Measurements from ENCODE around the gene NEB. TPM values are rescaled to one million over a fixed set of nuclear protein-coding genes. Genes with fewer than 3 reads are reported as not detected.
A peak's percentile ranks its signal among the peaks of the same experiment; 100 is the strongest.

NEB gene
- total RNA-seq, 2 donors from 2014 or later, result 0.63 to 1.3 TPM

DNA sequence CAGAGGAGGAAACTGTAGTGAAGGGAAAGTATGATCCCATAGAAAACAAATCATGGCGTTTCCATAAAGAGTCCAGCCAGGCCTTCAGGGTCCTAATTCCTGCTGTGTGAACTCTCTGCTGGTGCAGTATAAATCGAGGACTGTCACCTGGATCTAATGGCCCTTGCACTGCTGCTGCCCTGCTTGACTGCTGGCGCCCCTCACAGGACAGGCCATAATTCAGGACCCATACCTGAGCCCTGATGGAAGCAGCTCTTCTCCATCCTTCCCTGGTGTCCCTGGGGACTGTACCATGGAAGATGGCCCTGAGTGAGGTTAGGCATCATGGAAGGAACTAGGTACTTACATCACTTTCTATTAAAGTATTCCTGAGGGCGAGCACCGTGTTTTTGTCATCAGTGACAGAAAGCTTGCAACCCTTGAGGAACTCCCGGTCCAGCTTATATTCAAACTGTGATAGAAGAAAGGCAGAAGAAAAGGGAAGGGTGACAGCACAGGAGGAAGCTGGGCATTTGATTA is 207.6 kb downstream of the NEB start:
- Mint-ChIP-seq H3K36me3 (ENCODE audit: low read depth) (no peaks in the 10 kb centered on the region), H3K9me3 (no peaks in the 10 kb centered on the region), H3K27ac (no peak overlapping the region), H3K27me3 (no peaks in the 10 kb centered on the region), H3K4me3 (no peak overlapping the region), H3K4me1 (no peaks in the 10 kb centered on the region)
- ATAC-seq (replicated peaks), result no peak

DNA sequence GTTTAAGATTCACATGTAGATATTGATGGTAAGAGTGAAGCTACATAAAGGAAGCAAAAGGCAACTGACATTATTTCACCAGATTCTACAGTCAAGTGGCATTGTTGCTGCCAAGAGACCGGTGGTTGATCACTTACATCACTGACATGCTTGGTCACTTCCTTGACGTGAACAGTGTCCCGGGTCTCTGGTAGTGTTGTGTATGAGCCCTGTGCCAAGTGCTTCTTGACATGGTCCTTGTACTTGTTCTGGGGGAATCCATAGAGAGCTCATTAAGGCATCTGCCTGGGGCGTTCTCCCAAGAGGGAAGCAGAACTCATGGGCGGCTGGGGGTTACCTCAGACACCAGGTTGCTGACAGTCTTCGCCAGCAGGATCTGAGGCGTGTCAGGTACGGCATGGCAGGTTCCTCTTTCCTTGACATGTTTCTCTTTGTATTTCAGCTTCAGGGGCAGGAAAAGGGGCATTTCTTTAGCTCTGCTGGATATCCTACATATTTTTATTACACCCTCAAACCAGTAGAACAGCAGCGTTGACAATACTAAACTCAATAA is 208.4 kb downstream of the NEB start:
- no peak for ATAC-seq (replicated peaks)
- H3K27me3 Mint-ChIP-seq, result no peaks in the 10 kb centered on the region

DNA sequence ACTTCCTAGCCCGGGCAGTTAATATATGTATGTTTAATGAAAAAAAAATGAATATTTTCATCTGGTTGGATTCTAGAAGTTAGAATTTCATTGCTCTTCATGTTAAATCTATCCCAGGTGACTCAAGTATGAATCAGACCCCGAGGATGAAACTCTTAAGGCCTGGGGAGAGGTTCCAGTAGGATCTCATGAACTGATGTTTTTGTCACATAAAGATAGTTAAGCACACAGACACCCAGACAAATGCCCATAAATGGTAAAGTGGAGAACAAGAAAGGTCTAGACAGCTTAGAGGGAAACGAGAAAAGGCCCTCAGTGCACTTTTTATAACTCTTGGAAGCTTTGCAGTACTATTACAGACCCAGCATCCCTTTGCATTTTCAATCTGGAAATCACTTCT is 210.4 kb downstream of the NEB start:
- Mint-ChIP-seq H3K4me3 (no peak overlapping the region), H3K9me3 (no peaks in the 10 kb centered on the region), H3K27ac (no peak overlapping the region), H3K27me3 (no peaks in the 10 kb centered on the region), H3K36me3 (ENCODE audit: low read depth) (no peaks in the 10 kb centered on the region), H3K4me1 (no peaks in the 10 kb centered on the region)
- no peak for ATAC-seq (replicated peaks)

More for the DNA sequence above, 208.4 kb downstream of the NEB start:
- H3K27ac Mint-ChIP-seq, result no peak overlapping the region
- H3K4me1 Mint-ChIP-seq, result no peaks in the 10 kb centered on the region
- no peaks in the 10 kb centered on the region for H3K36me3 Mint-ChIP-seq (ENCODE audit: low read depth)
- H3K4me3 Mint-ChIP-seq, result no peak overlapping the region
- no peaks in the 10 kb centered on the region for H3K9me3 Mint-ChIP-seq

DNA sequence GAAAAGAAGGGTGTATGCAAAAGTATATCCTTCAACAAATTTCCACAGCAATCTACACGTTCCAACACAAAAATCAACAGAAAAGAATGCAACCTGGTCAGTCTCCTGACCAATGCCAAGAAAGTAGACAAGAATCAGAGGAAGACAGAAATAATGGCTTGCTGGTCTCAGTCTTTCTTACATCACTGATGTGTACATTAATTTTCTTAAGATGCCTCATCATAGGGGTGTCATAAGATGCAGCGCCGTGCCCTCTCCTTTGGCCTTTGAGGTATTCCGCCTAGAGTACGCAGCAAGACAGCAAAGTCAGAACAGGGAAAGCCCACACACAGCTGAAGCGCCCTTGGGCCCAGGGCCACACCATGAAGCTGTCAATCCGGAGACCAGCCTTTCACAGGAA is 211.7 kb downstream of the NEB start:
- no peaks in the 10 kb centered on the region for H3K4me1 Mint-ChIP-seq
- no peak overlapping the region for H3K27ac Mint-ChIP-seq
- no peaks in the 10 kb centered on the region for H3K36me3 Mint-ChIP-seq (ENCODE audit: low read depth)
- ATAC-seq (replicated peaks), result no peak
- H3K27me3 Mint-ChIP-seq, result no peaks in the 10 kb centered on the region
- no peaks in the 10 kb centered on the region for H3K9me3 Mint-ChIP-seq
- H3K4me3 Mint-ChIP-seq, result no peak overlapping the region

DNA sequence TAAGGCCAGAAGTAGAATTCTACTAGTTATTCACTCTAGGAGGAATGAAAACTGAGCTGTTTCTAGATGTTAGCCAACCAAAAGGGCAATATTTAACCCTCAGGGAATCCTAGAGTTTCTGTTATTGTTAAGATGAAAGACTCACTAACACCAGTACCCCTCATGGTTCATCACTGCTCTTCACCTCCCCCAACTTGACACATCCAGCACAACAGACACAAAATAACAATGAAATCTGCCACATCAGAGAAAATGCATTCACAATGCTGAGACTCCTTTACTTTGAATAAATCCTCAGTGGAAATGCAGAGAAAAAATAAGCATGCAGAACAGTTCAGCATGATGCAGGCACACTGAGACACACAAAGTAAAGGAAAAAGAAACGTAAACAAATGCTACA is 213.3 kb downstream of the NEB start:
- Mint-ChIP-seq H3K27me3 (no peaks in the 10 kb centered on the region), H3K27ac (no peak overlapping the region), H3K4me1 (no peaks in the 10 kb centered on the region), H3K4me3 (no peak overlapping the region), H3K9me3 (no peaks in the 10 kb centered on the region), H3K36me3 (ENCODE audit: low read depth) (no peaks in the 10 kb centered on the region)
- ATAC-seq (replicated peaks), result no peak

DNA sequence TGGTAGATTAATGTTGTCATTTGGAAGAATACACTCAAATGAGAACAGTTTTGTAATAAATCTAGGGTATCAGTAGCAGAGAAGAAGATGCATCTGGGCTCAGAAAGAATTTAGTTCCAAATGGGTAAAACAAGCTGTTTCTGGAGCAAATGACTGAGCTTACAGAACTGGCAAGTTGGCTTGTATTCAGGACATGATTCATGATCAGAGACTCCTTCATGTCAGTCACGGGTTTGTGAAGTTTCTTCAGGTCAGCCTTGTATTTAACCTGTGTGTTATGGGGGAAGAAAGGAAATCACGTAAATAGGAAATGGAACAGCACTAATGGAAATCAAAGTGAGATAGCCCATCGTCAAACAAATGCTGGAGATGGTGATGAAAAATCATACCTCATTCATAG is 215.5 kb downstream of the NEB start:
- no peaks in the 10 kb centered on the region for H3K4me1 Mint-ChIP-seq
- H3K9me3 Mint-ChIP-seq, result no peaks in the 10 kb centered on the region
- no peak overlapping the region for H3K4me3 Mint-ChIP-seq
- H3K27ac Mint-ChIP-seq, result no peak overlapping the region
- ATAC-seq (replicated peaks), result no peak
- no peaks in the 10 kb centered on the region for H3K27me3 Mint-ChIP-seq
- H3K36me3 Mint-ChIP-seq (ENCODE audit: low read depth), result no peaks in the 10 kb centered on the region

DNA sequence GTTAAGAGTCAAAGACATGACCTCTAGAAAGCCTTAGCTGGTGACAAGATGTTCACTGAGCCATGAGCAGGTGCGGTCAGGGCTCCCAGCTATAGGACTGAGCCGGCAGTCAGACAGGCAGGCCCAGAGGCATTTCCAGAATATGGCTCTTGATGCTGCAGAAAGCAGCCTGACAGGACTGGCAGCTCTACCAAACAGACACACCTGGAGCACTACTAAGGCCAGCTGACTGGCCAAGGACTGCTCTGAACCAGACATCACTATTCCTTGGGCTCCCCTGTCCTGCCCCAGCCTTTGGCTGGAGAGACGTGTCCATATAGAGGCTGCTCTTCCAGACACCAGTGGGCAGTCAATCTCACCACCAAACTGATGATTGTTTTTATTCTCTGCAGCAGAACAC is 225.8 kb downstream of the NEB start:
- no peaks in the 10 kb centered on the region for H3K27me3 Mint-ChIP-seq
- no peak for ATAC-seq (replicated peaks)
- H3K4me3 Mint-ChIP-seq, result no peak overlapping the region
- H3K27ac Mint-ChIP-seq, result no peak overlapping the region
- H3K36me3 Mint-ChIP-seq (ENCODE audit: low read depth), result no peaks in the 10 kb centered on the region
- no peaks in the 10 kb centered on the region for H3K4me1 Mint-ChIP-seq
- H3K9me3 Mint-ChIP-seq, result no peaks in the 10 kb centered on the region

DNA sequence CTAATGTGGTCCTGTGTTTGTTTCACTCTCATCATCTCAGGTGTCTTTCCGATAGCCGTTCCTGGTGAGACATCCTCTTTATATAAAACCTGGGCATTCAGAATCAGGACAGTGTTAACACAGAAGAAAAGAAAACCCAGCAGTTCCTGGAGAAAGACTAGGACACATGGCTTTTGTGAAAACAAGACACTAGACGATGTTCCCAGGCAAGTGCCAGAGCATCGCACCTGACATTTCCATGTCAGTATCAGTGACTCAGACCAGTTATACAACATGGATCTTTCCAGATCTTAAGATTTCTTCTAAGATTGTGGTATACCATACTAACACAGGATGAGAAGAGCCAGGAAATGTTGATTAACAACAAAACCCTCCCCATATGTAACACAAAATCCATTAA is 228.1 kb downstream of the NEB start:
- no peak overlapping the region for H3K27ac Mint-ChIP-seq

DNA sequence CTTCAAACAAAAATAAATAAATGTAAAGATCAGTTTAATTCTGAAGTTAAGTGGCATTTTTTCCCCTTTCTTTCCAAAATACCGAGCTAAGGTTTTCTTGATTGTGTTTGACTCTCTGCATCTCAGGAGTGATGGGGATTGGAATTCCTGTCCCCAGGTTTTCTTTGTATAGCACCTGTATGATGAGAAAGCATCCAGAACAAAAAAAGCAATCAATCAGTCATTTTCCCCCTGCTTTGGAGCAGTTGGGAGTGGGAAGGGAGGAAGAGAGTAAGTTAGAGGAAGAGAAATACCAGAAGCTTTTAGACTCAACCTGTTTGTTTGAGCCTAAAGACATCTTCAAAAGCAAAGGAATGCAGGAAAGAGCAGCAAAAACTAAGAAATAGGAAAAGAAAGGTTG is 236.1 kb downstream of the NEB start:
- Mint-ChIP-seq H3K4me1 (no peaks in the 10 kb centered on the region), H3K4me3 (no peak overlapping the region), H3K27me3 (no peaks in the 10 kb centered on the region), H3K27ac (no peak overlapping the region), H3K36me3 (ENCODE audit: low read depth) (no peaks in the 10 kb centered on the region), H3K9me3 (no peaks in the 10 kb centered on the region)
- ATAC-seq (replicated peaks), result no peak

More for the DNA sequence above, 228.1 kb downstream of the NEB start:
- ATAC-seq (replicated peaks), result no peak
- Mint-ChIP-seq H3K36me3 (ENCODE audit: low read depth) (no peaks in the 10 kb centered on the region), H3K4me3 (no peak overlapping the region), H3K9me3 (no peaks in the 10 kb centered on the region), H3K27me3 (no peaks in the 10 kb centered on the region), H3K4me1 (no peaks in the 10 kb centered on the region)

DNA sequence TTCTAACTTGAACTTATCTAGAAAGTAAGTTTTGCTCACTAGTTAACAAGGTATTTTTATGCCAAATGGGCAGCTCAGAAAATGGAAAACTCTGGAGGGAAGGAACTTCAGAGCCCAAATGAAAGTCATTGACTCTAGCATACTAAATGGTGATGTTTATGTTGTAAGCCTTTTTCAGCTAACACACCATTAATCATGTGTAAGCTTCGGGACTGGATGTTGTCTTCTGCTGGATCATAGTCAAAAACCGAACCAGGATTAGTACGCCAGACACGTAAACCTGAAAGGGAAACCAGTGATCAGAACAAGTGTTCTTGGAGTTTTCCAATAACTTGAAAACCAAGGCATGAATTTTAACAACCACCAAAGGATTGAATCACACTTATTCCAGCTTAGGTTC is 242.8 kb downstream of the NEB start:
- H3K27me3 Mint-ChIP-seq, result no peaks in the 10 kb centered on the region
- no peak overlapping the region for H3K4me3 Mint-ChIP-seq
- ATAC-seq (replicated peaks), result no peak
- no peaks in the 10 kb centered on the region for H3K9me3 Mint-ChIP-seq
- no peaks in the 10 kb centered on the region for H3K4me1 Mint-ChIP-seq
- no peak overlapping the region for H3K27ac Mint-ChIP-seq
- peaks cover 20% of the 10 kb centered on the region for H3K36me3 Mint-ChIP-seq (ENCODE audit: low read depth)

DNA sequence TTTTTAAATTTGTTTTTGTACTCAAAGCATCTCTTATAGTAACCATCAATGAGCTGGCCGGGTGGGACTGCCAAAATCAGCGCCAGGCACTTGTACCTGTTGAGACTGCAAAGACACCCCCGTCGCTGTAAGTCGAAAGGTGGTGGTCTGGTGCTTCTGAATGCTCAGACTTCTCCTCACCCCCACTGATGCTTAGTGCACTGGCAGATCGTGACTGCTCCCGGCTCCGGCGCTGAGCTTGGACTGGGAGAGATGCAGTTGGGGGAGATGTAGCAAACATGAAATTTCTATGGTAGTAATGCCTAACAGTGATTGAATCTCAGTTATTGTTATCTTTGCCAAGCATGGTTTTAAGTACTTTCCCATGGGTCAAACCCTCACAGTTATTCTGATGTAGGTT is 244.0 kb downstream of the NEB start:
- Mint-ChIP-seq H3K9me3 (no peaks in the 10 kb centered on the region), H3K4me3 (no peak overlapping the region), H3K27me3 (no peaks in the 10 kb centered on the region), H3K27ac (no peak overlapping the region), H3K36me3 (ENCODE audit: low read depth) (peaks cover 32% of the 10 kb centered on the region), H3K4me1 (peaks cover 9% of the 10 kb centered on the region)
- ATAC-seq (replicated peaks), result no peak

DNA sequence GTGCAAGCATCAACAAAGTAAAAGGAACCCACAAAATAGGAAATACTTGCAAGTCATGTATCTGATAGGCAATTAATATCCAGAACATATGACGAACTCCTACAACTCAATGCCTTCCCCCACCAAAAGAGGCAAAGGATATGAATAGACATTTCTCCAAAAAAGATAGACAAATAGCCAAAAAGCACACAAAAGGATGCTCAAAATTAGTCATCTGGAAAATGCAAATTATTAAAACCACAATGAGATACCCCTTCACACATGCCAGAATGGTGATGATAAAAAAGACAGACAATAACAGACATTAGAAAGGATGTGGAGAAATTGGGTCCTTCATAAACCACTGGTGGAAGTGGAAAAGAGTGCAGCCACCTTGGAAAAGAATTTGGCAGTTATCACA is 248.2 kb downstream of the NEB start:
- Mint-ChIP-seq H3K27ac (peak overlapping the region; percentile 55), H3K36me3 (ENCODE audit: low read depth) (peaks cover 61% of the 10 kb centered on the region), H3K4me1 (peaks cover 16% of the 10 kb centered on the region), H3K4me3 (no peak overlapping the region), H3K9me3 (no peaks in the 10 kb centered on the region), H3K27me3 (no peaks in the 10 kb centered on the region)
- peak; percentile 11 for ATAC-seq (replicated peaks)

DNA sequence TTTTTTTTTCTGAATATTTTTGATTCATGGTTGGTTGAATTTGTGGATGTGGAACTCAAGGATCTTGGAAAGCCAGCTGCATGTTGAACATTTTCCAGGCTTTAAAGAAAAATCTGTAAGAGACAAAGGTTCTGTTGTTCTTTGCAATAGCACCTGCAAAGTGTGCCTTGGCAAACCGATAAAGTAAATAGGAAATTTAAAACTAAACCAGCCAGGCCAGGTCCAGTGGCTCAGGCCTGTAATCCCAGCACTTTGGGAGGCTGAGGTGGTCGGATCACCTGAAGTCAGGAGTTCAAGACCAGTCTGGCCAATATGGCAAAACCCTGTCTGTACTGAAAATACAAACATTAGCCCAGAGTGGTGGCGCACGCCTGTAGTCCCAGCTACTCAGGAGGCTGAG is 250.2 kb downstream of the NEB start:
- Mint-ChIP-seq H3K9me3 (no peaks in the 10 kb centered on the region), H3K4me1 (peaks cover 19% of the 10 kb centered on the region), H3K36me3 (ENCODE audit: low read depth) (peaks cover 67% of the 10 kb centered on the region), H3K27ac (no peak overlapping the region), H3K27me3 (no peaks in the 10 kb centered on the region), H3K4me3 (no peak overlapping the region)
- ATAC-seq (replicated peaks), result no peak

DNA sequence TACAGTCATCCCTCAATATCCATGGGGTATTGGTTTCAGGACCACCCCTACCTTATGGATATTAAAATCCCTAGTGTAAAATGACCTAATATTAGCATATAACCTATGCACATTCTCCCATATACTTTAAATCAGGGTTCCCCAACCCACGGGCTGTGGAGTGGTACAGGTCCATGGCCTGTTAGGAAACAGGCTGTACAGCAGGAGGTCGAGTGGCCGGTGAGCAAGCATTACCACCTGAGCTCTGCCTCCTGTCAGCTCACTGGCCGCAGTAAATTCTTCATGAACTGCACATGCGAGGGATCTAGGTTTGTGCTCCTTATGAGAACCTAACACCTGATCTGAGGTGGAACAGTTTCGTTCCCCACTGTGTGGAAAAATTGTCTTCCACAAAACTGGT is 250.7 kb downstream of the NEB start:
- no peaks in the 10 kb centered on the region for H3K9me3 Mint-ChIP-seq
- no peak for ATAC-seq (replicated peaks)
- H3K27ac Mint-ChIP-seq, result no peak overlapping the region
- no peak overlapping the region for H3K4me3 Mint-ChIP-seq
- H3K4me1 Mint-ChIP-seq, result peaks cover 19% of the 10 kb centered on the region
- H3K36me3 Mint-ChIP-seq (ENCODE audit: low read depth), result peaks cover 73% of the 10 kb centered on the region
- no peaks in the 10 kb centered on the region for H3K27me3 Mint-ChIP-seq

DNA sequence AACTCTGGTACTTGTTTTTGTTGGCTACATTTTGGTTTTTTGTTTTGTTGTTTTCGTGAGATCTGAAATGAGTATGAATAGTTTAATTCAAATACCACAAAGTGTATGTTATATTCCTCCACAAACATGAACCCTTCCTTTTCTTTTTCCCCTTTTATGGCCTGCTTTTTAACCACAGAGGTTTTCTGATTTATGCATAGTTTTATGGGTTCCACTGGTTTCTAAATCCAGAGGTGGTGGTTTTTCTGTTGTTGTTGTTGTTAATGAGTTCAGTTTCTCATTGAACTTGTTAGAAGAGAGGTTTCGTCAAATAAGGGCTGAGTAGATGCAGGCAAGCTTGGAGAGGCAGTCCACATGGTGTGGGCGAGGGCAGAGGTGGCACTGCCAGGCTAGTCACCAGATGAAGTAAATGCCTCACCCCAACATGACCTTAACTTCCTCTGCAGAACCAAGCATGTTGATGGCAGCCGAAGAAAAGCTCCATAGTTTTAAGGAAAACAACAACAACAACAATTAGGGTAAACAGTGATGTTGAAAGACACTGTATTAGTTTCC is 252.0 kb downstream of the NEB start:
- Mint-ChIP-seq H3K4me1 (peaks cover 19% of the 10 kb centered on the region), H3K27me3 (no peaks in the 10 kb centered on the region), H3K9me3 (no peaks in the 10 kb centered on the region), H3K4me3 (peak overlapping the region; percentile 8), H3K27ac (peak overlapping the region; percentile 53), H3K36me3 (ENCODE audit: low read depth) (peaks cover 86% of the 10 kb centered on the region)
- peak; percentile 66 for ATAC-seq (replicated peaks)

DNA sequence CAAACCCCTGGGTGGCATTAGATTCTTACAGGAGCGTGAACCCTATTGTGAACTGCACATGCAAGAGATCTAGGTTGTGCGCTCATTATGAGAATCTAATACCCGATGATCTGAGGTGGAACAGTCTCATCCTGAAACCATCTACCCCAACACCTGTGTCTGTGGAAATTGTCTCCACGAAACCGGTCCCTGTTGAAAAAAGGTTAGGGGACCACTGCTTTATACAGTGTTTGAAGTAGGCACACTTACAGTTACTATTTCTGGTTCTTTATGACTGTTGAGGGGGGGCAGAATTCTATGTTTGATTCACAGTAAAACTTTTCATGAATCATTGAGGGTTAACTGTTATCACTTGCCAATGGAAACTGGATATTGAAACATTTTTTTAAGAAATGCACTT is 252.5 kb downstream of the NEB start:
- H3K4me1 Mint-ChIP-seq, result peaks cover 19% of the 10 kb centered on the region

More for the DNA sequence above, 252.5 kb downstream of the NEB start:
- H3K27ac Mint-ChIP-seq, result peak overlapping the region; percentile 53
- no peaks in the 10 kb centered on the region for H3K27me3 Mint-ChIP-seq
- no peaks in the 10 kb centered on the region for H3K9me3 Mint-ChIP-seq
- peak overlapping the region; percentile 8 for H3K4me3 Mint-ChIP-seq
- H3K36me3 Mint-ChIP-seq (ENCODE audit: low read depth), result peaks cover 91% of the 10 kb centered on the region
- peak; percentile 86 for ATAC-seq (replicated peaks)

Measured in activated T-helper 17 cell treated with anti-CD3 and anti-CD28 coated beads, Interleukin-2, amount 50 U/mL, for 72 hours (primary cell).